ENCODE results near the gene NRROS. TPM values are rescaled to one million over a fixed set of nuclear protein-coding genes. Genes with fewer than 3 reads are reported as not detected.

NRROS gene
- total RNA-seq, 6 experiments from 2014 or later = 0.07 to 0.23 (median 0.13) TPM; not detected in 1

GRCh38 chr3:196620161-196620604 lies 19.3 kb upstream of the NRROS start:
- TF ChIP-seq, protein P1, sequence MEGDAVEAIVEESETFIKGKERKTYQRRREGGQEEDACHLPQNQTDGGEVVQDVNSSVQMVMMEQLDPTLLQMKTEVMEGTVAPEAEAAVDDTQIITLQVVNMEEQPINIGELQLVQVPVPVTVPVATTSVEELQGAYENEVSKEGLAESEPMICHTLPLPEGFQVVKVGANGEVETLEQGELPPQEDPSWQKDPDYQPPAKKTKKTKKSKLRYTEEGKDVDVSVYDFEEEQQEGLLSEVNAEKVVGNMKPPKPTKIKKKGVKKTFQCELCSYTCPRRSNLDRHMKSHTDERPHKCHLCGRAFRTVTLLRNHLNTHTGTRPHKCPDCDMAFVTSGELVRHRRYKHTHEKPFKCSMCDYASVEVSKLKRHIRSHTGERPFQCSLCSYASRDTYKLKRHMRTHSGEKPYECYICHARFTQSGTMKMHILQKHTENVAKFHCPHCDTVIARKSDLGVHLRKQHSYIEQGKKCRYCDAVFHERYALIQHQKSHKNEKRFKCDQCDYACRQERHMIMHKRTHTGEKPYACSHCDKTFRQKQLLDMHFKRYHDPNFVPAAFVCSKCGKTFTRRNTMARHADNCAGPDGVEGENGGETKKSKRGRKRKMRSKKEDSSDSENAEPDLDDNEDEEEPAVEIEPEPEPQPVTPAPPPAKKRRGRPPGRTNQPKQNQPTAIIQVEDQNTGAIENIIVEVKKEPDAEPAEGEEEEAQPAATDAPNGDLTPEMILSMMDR (IDR thresholded peaks at IDR 0.05) = no peak
- Mint-ChIP-seq H3K4me3 (no peak overlapping the region), H3K27me3 (ENCODE audit: insufficient read depth) (peaks cover 10% of the 10 kb centered on the region), H3K4me1 (ENCODE audit: low read depth) (peaks cover 13% of the 10 kb centered on the region), H3K36me3 (ENCODE audit: low read depth) (no peaks in the 10 kb centered on the region), H3K9me3 (no peaks in the 10 kb centered on the region), H3K27ac (no peak overlapping the region)
- DNase-seq = no peak

DNA sequence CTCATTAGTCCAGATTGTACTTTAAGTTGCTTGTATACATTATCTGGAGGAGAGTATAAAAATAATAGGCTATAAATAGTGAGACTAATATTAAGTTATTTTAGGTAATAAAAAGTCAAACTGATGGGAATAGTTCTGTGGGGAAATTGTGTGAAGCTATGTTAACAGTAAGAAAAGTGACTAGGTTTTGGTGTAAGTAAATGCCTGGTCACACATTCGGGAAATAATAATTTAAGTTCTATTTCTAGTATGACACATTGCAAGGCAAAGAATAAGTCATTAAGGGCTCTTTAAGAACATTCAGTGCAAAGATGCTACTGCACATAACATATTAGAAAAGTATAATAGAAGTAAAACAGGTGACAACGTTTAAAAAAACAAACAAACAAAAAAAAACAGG lies 18.8 kb upstream of the NRROS start:
- no peak overlapping the region for H3K27ac Mint-ChIP-seq
- DNase-seq = no peak
- peaks cover 13% of the 10 kb centered on the region for H3K4me1 Mint-ChIP-seq (ENCODE audit: low read depth)
- H3K9me3 Mint-ChIP-seq = no peaks in the 10 kb centered on the region
- H3K4me3 Mint-ChIP-seq = no peak overlapping the region
- TF ChIP-seq, protein P1 (IDR thresholded peaks at IDR 0.05) = no peak
- peaks cover 8% of the 10 kb centered on the region for H3K27me3 Mint-ChIP-seq (ENCODE audit: insufficient read depth)
- no peaks in the 10 kb centered on the region for H3K36me3 Mint-ChIP-seq (ENCODE audit: low read depth)

GRCh38 chr3:196621611-196622010 lies 17.9 kb upstream of the NRROS start:
- Mint-ChIP-seq H3K27me3 (ENCODE audit: insufficient read depth) (peaks cover 7% of the 10 kb centered on the region), H3K9me3 (no peaks in the 10 kb centered on the region), H3K36me3 (ENCODE audit: low read depth) (no peaks in the 10 kb centered on the region)

GRCh38 chr3:196624067-196624790 lies 15.3 kb upstream of the NRROS start:
- peaks cover 7% of the 10 kb centered on the region for H3K27me3 Mint-ChIP-seq (ENCODE audit: insufficient read depth)
- no peaks in the 10 kb centered on the region for H3K36me3 Mint-ChIP-seq (ENCODE audit: low read depth)
- no peak for DNase-seq
- TF ChIP-seq, protein P1 (IDR thresholded peaks at IDR 0.05) = no peak
- H3K4me3 Mint-ChIP-seq = peak overlapping the region; percentile 78
- no peak overlapping the region for H3K27ac Mint-ChIP-seq
- H3K9me3 Mint-ChIP-seq = no peaks in the 10 kb centered on the region
- peaks cover 19% of the 10 kb centered on the region for H3K4me1 Mint-ChIP-seq (ENCODE audit: low read depth)

More at GRCh38 chr3:196621611-196622010, 17.9 kb upstream of the NRROS start:
- TF ChIP-seq, protein P1 (IDR thresholded peaks at IDR 0.05) = no peak
- Mint-ChIP-seq H3K27ac (no peak overlapping the region), H3K4me1 (ENCODE audit: low read depth) (peaks cover 13% of the 10 kb centered on the region), H3K4me3 (no peak overlapping the region)
- no peak for DNase-seq

GRCh38 chr3:196624907-196625306 lies 14.6 kb upstream of the NRROS start:
- Mint-ChIP-seq H3K36me3 (ENCODE audit: low read depth) (no peaks in the 10 kb centered on the region), H3K27me3 (ENCODE audit: insufficient read depth) (peaks cover 7% of the 10 kb centered on the region), H3K27ac (no peak overlapping the region), H3K4me3 (peak overlapping the region; percentile 78; the same call in 1 of the 2 replicates), H3K4me1 (ENCODE audit: low read depth) (peaks cover 19% of the 10 kb centered on the region), H3K9me3 (no peaks in the 10 kb centered on the region)
- TF ChIP-seq, protein P1 (IDR thresholded peaks at IDR 0.05) = no peak
- no peak for DNase-seq
